Measurements from ENCODE around the gene TOP3B. TPM values are rescaled to one million over a fixed set of nuclear protein-coding genes. Genes with fewer than 3 reads are reported as not detected.

The TOP3B gene
- total and polyA plus RNA-seq, 10 of the 15 experiments (the other 5 are each of a cell fraction or from before 2014, with no cell fraction given), result 0.60 to 47.3 (median 33.7) TPM

- Histone ChIP-seq H3K27me3 (replicated peaks in 1 of 2; ENCODE audit: control insufficient read depth in 2 of 2, insufficient read depth in 2 of 2, low read length in 1 of 2) (no peaks in the 10 kb centered on the region), H3K27ac (ENCODE audit: control insufficient read depth, insufficient read depth) (peak overlapping the region; percentile 92), H3K9ac (ENCODE audit: control insufficient read depth, insufficient read depth, low read length) (peak overlapping the region; percentile 79), H4K20me1 (ENCODE audit: control insufficient read depth, insufficient read depth) (no peaks in the 10 kb centered on the region), H3K36me3 (ENCODE audit: control insufficient read depth in 2 of 2, insufficient read depth in 2 of 2, low read length in 1 of 2) (no peaks in the 10 kb centered on the region), H3K4me1 (ENCODE audit: control insufficient read depth, insufficient read depth, low read length) (peaks cover 67% of the 10 kb centered on the region), H2AFZ (ENCODE audit: control insufficient read depth, low read depth, low read length) (peak overlapping the region; percentile 2), H3K4me3 (peak overlapping the region; percentile 58), H3K9me3 (replicated peaks; ENCODE audit: control insufficient read depth, insufficient read depth, low read length) (no peaks in the 10 kb centered on the region), H3K79me2 (ENCODE audit: control insufficient read depth, insufficient read depth, low read length) (peaks cover 13% of the 10 kb centered on the region), H3K4me2 (ENCODE audit: control insufficient read depth, insufficient read depth) (peak overlapping the region; percentile 81)
- DNase-seq (ENCODE audit: low read depth, low spot score) (peak; percentile 64), ATAC-seq (peak; percentile 75), FAIRE-seq (peak; percentile 75)
- RAD21 ChIA-PET (ENCODE audit: unreplicated experiment), result interaction anchor here (0.8 to 12.8 kb wide), 4 partner anchors 11 to 84 kb away, joined by 3 to 229 read pairs (median 4); no protein-coding TSS in a partner anchor
- TSS peak; percentile 82 for BruUV-seq (replicated peaks)
- POLR2A ChIA-PET, result no interaction called here
- in situ Hi-C loops (cut with MboI) (loop anchor here (5.0 kb wide), 1 partner anchor 926 kb away; no protein-coding TSS in a partner anchor), intact Hi-C loops (cut with micrococcal nuclease; ENCODE audit: unreplicated experiment) (loop anchor here (5.0 kb wide), 1 partner anchor 44 kb away; the partner anchor contains the start of gene TOP3B)
- CTCF ChIA-PET, result interaction anchor here (0.7 to 13.5 kb wide), 12 partner anchors 16 to 929 kb away, joined by 3 to 177 read pairs (median 6); partner anchors contain the start of gene TOP3B
- SMC1A ChIA-PET (ENCODE audit: uncharacterized antibody, unreplicated experiment), result interaction anchor here (0.9 to 2.5 kb wide), 11 partner anchors 16 to 931 kb away, joined by 3 to 26 read pairs (median 4); partner anchors contain the start of gene TOP3B
- 22% methylated on average over 12 of the region's 13 CpGs for WGBS (ENCODE audit: insufficient coverage, insufficient replicate concordance, low lambda C conversion rate, missing lambda C conversion rate)
- peak; percentile 39; the same call in 1 of the 2 replicates for TF ChIP-seq ATF7 (IDR thresholded peaks at IDR 0.05; ENCODE audit: low read depth)
- no peak for TF ChIP-seq KLF5 (IDR thresholded peaks at IDR 0.05; ENCODE audit: partially characterized antibody)
- TF ChIP-seq TARDBP (IDR thresholded peaks at IDR 0.05; ENCODE audit: borderline replicate concordance), result 0 out of 2 replicates have a peak, but pooled peaks have one; percentile 15
- TF ChIP-seq PAX8 (IDR thresholded peaks at IDR 0.05), result no peak
- TF ChIP-seq ZZZ3 (IDR thresholded peaks at IDR 0.05; ENCODE audit: control insufficient read depth, insufficient read length, low read depth), result no peak
- TF ChIP-seq PML (IDR thresholded peaks at IDR 0.05; ENCODE audit: low read length), result no peak
- TF ChIP-seq MTA3 (IDR thresholded peaks at IDR 0.05; ENCODE audit: borderline replicate concordance, low read length), result no peak
- TF ChIP-seq CREB1 (IDR thresholded peaks at IDR 0.05; ENCODE audit: low read depth), result no peak
- peak; percentile 50; the same call in 1 of the 2 replicates for TF ChIP-seq MLLT1 (IDR thresholded peaks at IDR 0.05)
- peak; percentile 51; the same call in 1 of the 2 replicates for TF ChIP-seq RELB (IDR thresholded peaks at IDR 0.05; ENCODE audit: low read depth)
- TF ChIP-seq POU2F2 (IDR thresholded peaks at IDR 0.05; ENCODE audit: borderline replicate concordance, low read depth, low read length), result no peak; the same call in 2 of the 3 replicates
- no peak for TF ChIP-seq IRF5 (IDR thresholded peaks at IDR 0.05; ENCODE audit: borderline replicate concordance)
- TF ChIP-seq SREBF1 (IDR thresholded peaks at IDR 0.05; ENCODE audit: low read length), result no peak
- TF ChIP-seq USF2 (IDR thresholded peaks at IDR 0.05; ENCODE audit: borderline replicate concordance, low read depth, low read length), result no peak
- peak; percentile 87 for TF ChIP-seq ZBED1 (IDR thresholded peaks at IDR 0.05; ENCODE audit: borderline replicate concordance)
- no peak for TF ChIP-seq NFIC (IDR thresholded peaks at IDR 0.05; ENCODE audit: low read depth, low read length)
- TF ChIP-seq PAX5 (IDR thresholded peaks at IDR 0.05; ENCODE audit: borderline replicate concordance, low read depth, low read length), result peak; percentile 24; the same call in 1 of the 2 replicates
- TF ChIP-seq RAD21 (IDR thresholded peaks at IDR 0.05; ENCODE audit: insufficient read depth, low read depth, low read length), result no peak
- TF ChIP-seq STAT1 (conservative IDR thresholded peaks at IDR 0.05), result no peak
- TF ChIP-seq CBX5 (IDR thresholded peaks at IDR 0.05; ENCODE audit: low read depth), result no peak
These were observed 43.7 kb upstream of the TOP3B start for GRCh38 chr22:22026157-22026831.
